DND-41 (cell line): ENCODE results near the gene CLTCL1.

Source experiments
- ATAC-seq: fragments of 200-7000 bp; cut with Tn5 transposase; 3 replicates; pipeline ENCODE4 v1.9.1; 2021; ENCODE audit warnings: low read depth; ENCODE audit not compliant: insufficient read depth
- DNase-seq: peaks from one replicate; pipeline ENCODE4 v3.0.0-alpha.2; 2020
- H2AFZ ChIP-seq: 2 replicates; pipeline ENCODE4 v1.6.0; 2012; ENCODE audit warnings: low read depth, low read length
- H3K27ac ChIP-seq: 2 replicates; pipeline ENCODE4 v1.5.1; 2012; ENCODE audit warnings: low read length, inconsistent platforms
- H3K27me3 ChIP-seq: fragments of 200-600 bp; sonication (generic); 2 replicates; pipeline ENCODE4 v1.6.0; 2012; ENCODE audit warnings: low read length, mild to moderate bottlenecking, inconsistent platforms; ENCODE audit not compliant: insufficient read depth, poor library complexity
- H3K36me3 ChIP-seq: 2 replicates; pipeline ENCODE4 v1.5.1; 2012; ENCODE audit warnings: low read length, inconsistent platforms; ENCODE audit not compliant: insufficient read depth
- H3K4me1 ChIP-seq: 2 replicates; pipeline ENCODE4 v1.5.1; 2012; ENCODE audit warnings: mild to moderate bottlenecking, low read length; ENCODE audit not compliant: insufficient read depth
- H3K4me2 ChIP-seq: 2 replicates; pipeline ENCODE4 v1.6.0; 2012; ENCODE audit warnings: mild to moderate bottlenecking, moderate library complexity, low read length, inconsistent platforms; ENCODE audit not compliant: insufficient read depth
- H3K4me3 ChIP-seq, 2 experiments: fragments of 200-600 bp in 1 of 2; shearing (Covaris generic) in 1 of 2; 2 replicates each; pipeline ENCODE4 v1.5.1; 2012 to 2016; ENCODE audit warnings: inconsistent platforms in 2 of 2, low read length in 2 of 2, mild to moderate bottlenecking in 2 of 2, low read depth in 1 of 2, moderate library complexity in 1 of 2
- H3K79me2 ChIP-seq: 2 replicates; pipeline ENCODE4 v1.6.0; 2012; ENCODE audit warnings: low read length, inconsistent platforms; ENCODE audit not compliant: insufficient read depth
- H3K9ac ChIP-seq: 2 replicates; pipeline ENCODE4 v1.6.0; 2012; ENCODE audit warnings: low read depth, mild to moderate bottlenecking, inconsistent platforms, low read length, moderate library complexity
- H3K9me3 ChIP-seq: 2 replicates; pipeline ENCODE4 v1.5.1; 2012; ENCODE audit warnings: low read length, moderate library complexity, mild to moderate bottlenecking, inconsistent platforms; ENCODE audit not compliant: insufficient read depth, severe bottlenecking
- H4K20me1 ChIP-seq: 2 replicates; pipeline ENCODE4 v1.6.0; 2012; ENCODE audit warnings: low read length; ENCODE audit not compliant: insufficient read depth
- EZH2 ChIP-seq: IDR thresholded peaks from 3 replicates; pipeline ENCODE4 v1.6.1; 2012; ENCODE audit warnings: borderline replicate concordance, low read depth, mild to moderate bottlenecking, moderate library complexity, low read length, inconsistent platforms; ENCODE audit not compliant: severe bottlenecking
- TF ChIP-seq, protein P1 (sequence below): IDR thresholded peaks from 2 replicates; pipeline ENCODE4 v1.5.1; 2012; ENCODE audit warnings: borderline replicate concordance, low read length, moderate library complexity, mild to moderate bottlenecking; ENCODE audit not compliant: poor library complexity, severe bottlenecking; ENCODE audit errors: extremely low read depth

The CLTCL1 gene

DNA sequence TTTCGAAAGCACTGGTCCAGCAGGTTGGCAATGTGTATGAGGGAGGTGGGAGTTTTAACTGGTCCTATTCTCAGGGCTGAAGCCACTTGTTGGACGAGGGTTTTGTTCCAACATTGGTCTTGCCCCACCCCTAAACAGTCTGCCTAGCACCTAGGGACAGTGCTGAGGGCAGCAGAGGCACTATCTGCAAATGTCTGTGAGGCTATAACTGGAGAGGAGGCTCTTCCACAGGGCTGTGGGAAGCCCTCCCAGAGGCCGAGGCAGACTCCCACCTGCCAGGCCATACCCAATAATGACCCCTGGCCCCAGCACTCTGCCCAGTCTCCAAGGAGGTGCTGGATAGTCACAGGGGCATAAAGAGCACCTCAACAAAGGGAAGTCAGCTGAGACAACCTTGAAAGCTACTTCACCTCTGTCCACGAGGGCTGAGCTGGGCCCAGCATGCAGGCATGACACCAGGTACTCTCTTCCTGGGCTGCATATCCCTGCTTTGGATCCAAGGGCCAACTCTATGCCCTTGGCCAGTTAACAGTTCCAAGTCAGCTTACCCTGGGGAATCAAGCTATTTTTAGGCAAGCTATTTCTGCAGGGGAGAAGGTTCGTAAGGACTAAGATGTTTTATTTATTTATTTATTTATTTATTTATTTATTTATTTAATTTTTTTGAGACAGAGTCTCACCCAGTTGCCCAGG lies 72.8 kb downstream of the CLTCL1 start:
- H4K20me1 ChIP-seq, result no peaks in the 10 kb centered on the region
- TF ChIP-seq EZH2, result no peak
- TF ChIP-seq, protein P1, sequence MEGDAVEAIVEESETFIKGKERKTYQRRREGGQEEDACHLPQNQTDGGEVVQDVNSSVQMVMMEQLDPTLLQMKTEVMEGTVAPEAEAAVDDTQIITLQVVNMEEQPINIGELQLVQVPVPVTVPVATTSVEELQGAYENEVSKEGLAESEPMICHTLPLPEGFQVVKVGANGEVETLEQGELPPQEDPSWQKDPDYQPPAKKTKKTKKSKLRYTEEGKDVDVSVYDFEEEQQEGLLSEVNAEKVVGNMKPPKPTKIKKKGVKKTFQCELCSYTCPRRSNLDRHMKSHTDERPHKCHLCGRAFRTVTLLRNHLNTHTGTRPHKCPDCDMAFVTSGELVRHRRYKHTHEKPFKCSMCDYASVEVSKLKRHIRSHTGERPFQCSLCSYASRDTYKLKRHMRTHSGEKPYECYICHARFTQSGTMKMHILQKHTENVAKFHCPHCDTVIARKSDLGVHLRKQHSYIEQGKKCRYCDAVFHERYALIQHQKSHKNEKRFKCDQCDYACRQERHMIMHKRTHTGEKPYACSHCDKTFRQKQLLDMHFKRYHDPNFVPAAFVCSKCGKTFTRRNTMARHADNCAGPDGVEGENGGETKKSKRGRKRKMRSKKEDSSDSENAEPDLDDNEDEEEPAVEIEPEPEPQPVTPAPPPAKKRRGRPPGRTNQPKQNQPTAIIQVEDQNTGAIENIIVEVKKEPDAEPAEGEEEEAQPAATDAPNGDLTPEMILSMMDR, result no peak
- no peak overlapping the region for H3K4me2 ChIP-seq
- H3K4me3 ChIP-seq, result no peak overlapping the region
- peaks cover 24% of the 10 kb centered on the region for H3K36me3 ChIP-seq
- H3K27ac ChIP-seq, result no peak overlapping the region
- no peak overlapping the region for H3K9ac ChIP-seq
- H3K4me1 ChIP-seq, result no peaks in the 10 kb centered on the region
- ATAC-seq (no peak), DNase-seq (no peak)
- no peaks in the 10 kb centered on the region for H3K79me2 ChIP-seq
- no peaks in the 10 kb centered on the region for H3K9me3 ChIP-seq
- H2AFZ ChIP-seq, result no peak overlapping the region
- H3K27me3 ChIP-seq, result no peaks in the 10 kb centered on the region

DNA sequence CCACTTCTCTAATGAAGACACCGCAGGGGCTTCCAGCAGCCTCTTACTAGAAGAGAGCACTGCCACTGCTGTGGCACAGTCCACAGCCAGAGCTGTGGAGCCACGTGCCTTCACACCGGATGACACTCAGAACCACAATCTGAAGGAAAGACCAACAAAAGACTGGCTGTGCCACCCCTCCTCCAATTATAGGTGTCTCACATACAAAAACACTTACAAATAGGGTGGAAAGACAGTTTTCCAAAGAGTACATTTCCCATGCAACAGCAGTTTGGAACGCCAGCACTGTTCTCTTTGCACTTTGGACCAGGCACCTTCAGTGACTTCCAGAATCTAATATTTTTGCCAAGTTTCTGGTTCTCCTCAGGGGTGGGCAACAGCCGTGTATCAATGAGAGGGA lies 74.9 kb downstream of the CLTCL1 start:
- no peaks in the 10 kb centered on the region for H3K79me2 ChIP-seq
- no peak overlapping the region for H3K4me3 ChIP-seq
- no peak overlapping the region for H3K27ac ChIP-seq
- no peak overlapping the region for H3K9ac ChIP-seq
- no peak for ATAC-seq
- no peak for DNase-seq
- peaks cover 13% of the 10 kb centered on the region; the same call in 1 of the 2 replicates for H3K36me3 ChIP-seq
- H3K9me3 ChIP-seq, result no peaks in the 10 kb centered on the region
- no peak overlapping the region for H2AFZ ChIP-seq
- H3K4me1 ChIP-seq, result no peaks in the 10 kb centered on the region
- no peak overlapping the region for H3K4me2 ChIP-seq
- no peak for TF ChIP-seq EZH2
- TF ChIP-seq, protein P1, result no peak
- H4K20me1 ChIP-seq, result no peaks in the 10 kb centered on the region
- H3K27me3 ChIP-seq, result no peaks in the 10 kb centered on the region

DNA sequence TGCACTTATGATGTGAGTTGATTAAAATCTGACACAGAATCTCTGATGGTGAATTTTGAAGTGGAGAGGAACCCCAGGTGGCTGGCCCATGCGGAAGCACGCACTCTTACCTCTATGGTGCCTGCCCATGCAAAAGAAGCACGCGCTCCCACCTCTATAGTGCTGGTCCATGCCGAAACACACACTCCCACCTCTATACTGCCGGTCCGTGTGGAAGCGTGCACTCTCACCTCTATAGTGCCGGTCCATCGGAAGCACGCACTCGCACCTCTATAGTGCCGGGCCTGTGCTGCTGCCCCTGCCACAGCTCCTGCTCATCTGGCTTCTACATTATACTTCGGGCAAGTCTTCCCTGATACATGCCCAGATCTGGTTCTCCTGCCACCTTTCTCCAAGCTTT lies 76.2 kb downstream of the CLTCL1 start:
- DNase-seq (no peak), ATAC-seq (no peak)
- TF ChIP-seq, protein P1, result no peak
- no peak for TF ChIP-seq EZH2
- no peak overlapping the region for H2AFZ ChIP-seq
- H3K27ac ChIP-seq, result no peak overlapping the region
- no peaks in the 10 kb centered on the region for H3K79me2 ChIP-seq
- H3K4me2 ChIP-seq, result no peak overlapping the region
- no peak overlapping the region for H3K9ac ChIP-seq
- no peaks in the 10 kb centered on the region for H3K27me3 ChIP-seq
- H3K4me1 ChIP-seq, result no peaks in the 10 kb centered on the region
- no peaks in the 10 kb centered on the region for H3K9me3 ChIP-seq
- peaks cover 10% of the 10 kb centered on the region; the same call in 1 of the 2 replicates for H3K36me3 ChIP-seq
- H3K4me3 ChIP-seq, result no peak overlapping the region
- H4K20me1 ChIP-seq, result no peaks in the 10 kb centered on the region

DNA sequence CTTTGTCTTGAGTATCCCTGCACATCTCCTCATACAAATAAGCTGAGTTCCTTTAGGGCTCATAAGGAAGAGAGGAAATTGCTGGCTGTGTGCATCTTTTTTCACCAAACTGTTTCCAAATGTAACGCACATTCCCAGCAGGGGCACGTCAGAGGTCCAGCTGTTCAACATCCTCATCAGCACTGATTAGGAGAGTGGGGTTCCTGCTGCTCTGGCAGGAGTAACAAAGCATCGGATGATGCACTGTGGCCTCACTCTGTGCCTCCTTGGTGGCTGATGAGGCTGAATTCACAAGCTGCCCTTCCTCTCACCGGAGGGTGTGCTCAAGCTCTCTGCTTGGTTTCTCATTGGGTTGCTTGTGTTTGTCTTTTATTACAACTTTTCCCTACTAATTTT lies 77.4 kb downstream of the CLTCL1 start:
- Histone ChIP-seq H3K9ac (no peak overlapping the region), H3K27me3 (no peaks in the 10 kb centered on the region), H3K4me2 (no peak overlapping the region), H3K4me1 (no peaks in the 10 kb centered on the region), H3K79me2 (no peaks in the 10 kb centered on the region), H3K36me3 (peaks cover 12% of the 10 kb centered on the region; the same call in 1 of the 2 replicates), H2AFZ (no peak overlapping the region), H3K27ac (no peak overlapping the region), H3K4me3 (no peak overlapping the region), H4K20me1 (no peaks in the 10 kb centered on the region), H3K9me3 (no peaks in the 10 kb centered on the region)
- no peak for DNase-seq
- no peak for ATAC-seq
- TF ChIP-seq, protein P1, result no peak
- TF ChIP-seq EZH2, result no peak
